Measurements from ENCODE around the gene CYB5D1.

DNA sequence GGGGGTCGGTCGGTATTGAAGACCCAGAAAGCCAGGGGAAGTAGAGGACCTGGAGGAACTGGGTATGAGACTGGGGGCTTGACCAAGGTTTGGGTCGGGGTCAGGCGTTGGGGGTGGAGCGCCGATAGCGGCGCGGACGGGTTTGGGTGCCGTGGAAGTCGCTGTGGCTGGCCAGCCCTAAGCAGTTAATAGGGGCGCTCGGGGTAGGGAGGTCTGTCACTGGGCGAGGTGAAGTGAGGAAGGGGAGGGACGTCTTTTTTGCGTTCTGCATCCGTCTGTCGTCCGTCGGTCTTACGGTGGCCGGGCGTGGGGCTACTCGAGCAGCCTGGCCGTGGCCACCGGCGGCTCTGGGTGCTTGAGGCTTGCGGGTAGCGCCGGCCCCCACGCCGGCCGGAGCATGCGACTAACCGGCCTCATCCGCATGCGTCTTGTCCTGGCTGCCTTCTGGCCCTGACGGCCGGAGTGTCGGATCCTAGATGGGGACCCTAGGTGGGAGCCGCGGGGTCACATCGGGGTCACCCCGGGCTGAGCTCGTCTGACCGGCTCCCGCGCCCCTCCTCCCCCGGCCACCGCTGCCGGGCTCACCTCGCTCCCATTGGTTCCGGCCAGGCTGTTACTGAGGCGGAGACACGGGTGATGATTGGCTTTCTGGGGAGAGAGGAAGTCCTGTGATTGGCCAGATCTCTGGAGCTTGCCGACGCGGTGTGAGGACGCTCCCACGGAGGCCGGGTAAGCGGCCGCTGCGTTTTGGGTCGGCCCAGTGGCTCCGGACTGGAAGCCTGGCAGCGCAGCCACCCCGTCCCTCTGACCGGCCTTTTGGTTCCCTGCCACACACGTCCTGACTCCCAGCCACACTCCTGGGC lies 13.3 kb upstream of the CYB5D1 start:
- TF ChIP-seq ARNTL (CRISPR knock-in tag; IDR thresholded peaks at IDR 0.05; ENCODE audit: borderline replicate concordance, low read depth) (no peak), ZNF565 (CRISPR knock-in tag; conservative IDR thresholded peaks at IDR 0.05; ENCODE audit: low read depth) (peak; percentile 54; the same call in 1 of the 2 replicates), ZNF8 (CRISPR knock-in tag; IDR thresholded peaks at IDR 0.05) (no peak), ISL1 (CRISPR knock-in tag; IDR thresholded peaks at IDR 0.05) (no peak), ZFP30 (CRISPR knock-in tag; IDR thresholded peaks at IDR 0.05) (no peak), PATZ1 (CRISPR knock-in tag; IDR thresholded peaks at IDR 0.05; ENCODE audit: borderline replicate concordance) (no peak; the same call in 1 of the 2 replicates), PPARA (CRISPR knock-in tag; IDR thresholded peaks at IDR 0.05; ENCODE audit: borderline replicate concordance) (no peak), GLIS3 (CRISPR knock-in tag; IDR thresholded peaks at IDR 0.05) (no peak; the same call in 1 of the 2 replicates), ZNF70 (CRISPR knock-in tag; IDR thresholded peaks at IDR 0.05) (no peak), RARB (CRISPR knock-in tag; IDR thresholded peaks at IDR 0.05) (no peak; the same call in 1 of the 2 replicates)
- TF ChIP-seq, protein P1, sequence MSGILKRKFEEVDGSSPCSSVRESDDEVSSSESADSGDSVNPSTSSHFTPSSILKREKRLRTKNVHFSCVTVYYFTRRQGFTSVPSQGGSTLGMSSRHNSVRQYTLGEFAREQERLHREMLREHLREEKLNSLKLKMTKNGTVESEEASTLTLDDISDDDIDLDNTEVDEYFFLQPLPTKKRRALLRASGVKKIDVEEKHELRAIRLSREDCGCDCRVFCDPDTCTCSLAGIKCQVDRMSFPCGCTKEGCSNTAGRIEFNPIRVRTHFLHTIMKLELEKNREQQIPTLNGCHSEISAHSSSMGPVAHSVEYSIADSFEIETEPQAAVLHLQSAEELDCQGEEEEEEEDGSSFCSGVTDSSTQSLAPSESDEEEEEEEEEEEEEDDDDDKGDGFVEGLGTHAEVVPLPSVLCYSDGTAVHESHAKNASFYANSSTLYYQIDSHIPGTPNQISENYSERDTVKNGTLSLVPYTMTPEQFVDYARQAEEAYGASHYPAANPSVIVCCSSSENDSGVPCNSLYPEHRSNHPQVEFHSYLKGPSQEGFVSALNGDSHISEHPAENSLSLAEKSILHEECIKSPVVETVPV (CRISPR knock-in tag; IDR thresholded peaks at IDR 0.05) = peak; percentile 26; the same call in 1 of the 2 replicates
- TF ChIP-seq, protein P2, sequence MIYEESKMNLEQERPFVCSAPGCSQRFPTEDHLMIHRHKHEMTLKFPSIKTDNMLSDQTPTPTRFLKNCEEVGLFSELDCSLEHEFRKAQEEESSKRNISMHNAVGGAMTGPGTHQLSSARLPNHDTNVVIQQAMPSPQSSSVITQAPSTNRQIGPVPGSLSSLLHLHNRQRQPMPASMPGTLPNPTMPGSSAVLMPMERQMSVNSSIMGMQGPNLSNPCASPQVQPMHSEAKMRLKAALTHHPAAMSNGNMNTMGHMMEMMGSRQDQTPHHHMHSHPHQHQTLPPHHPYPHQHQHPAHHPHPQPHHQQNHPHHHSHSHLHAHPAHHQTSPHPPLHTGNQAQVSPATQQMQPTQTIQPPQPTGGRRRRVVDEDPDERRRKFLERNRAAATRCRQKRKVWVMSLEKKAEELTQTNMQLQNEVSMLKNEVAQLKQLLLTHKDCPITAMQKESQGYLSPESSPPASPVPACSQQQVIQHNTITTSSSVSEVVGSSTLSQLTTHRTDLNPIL (CRISPR knock-in tag; IDR thresholded peaks at IDR 0.05; ENCODE audit: low read depth) = 0 out of 2 replicates have a peak, but pooled peaks have one; percentile 23

Data from SK-N-SH treated with all-trans-retinoic acid at 6 μM for 48 hours (cell line).